GM19452 (cell line): Measurements from ENCODE around the gene DLG2.
"Not testable (repeated sequence)": the region's sequence is repeated elsewhere in the genome, so short reads cannot be mapped to it uniquely, and the experiment has no call there.

Source experiments
- ATAC-seq: cut with Tn5 transposase; IDR thresholded peaks from one replicate; pipeline ENCODE4 v1.9.1; 2021; ENCODE audit not compliant: unreplicated experiment

The DLG2 gene

GRCh38 chr11:85627332-85627997 is at the start of gene DLG2:
TSS of gene DLG2 (minus strand) at chr11:85627344.
- no peak for ATAC-seq

- no peak for ATAC-seq
Measured at GRCh38 chr11:85673393-85673792, 46.2 kb upstream of the DLG2 start.

GRCh38 chr11:85672105-85672902 is 45.2 kb upstream of the DLG2 start:
- ATAC-seq = no peak

GRCh38 chr11:85670949-85671663 is 44.0 kb upstream of the DLG2 start:
- not testable (repeated sequence) for ATAC-seq

- no peak for ATAC-seq
Measured at GRCh38 chr11:85668157-85668556, 41.0 kb upstream of the DLG2 start.

- no peak for ATAC-seq
Measured at GRCh38 chr11:85666687-85667086, 39.5 kb upstream of the DLG2 start.

- ATAC-seq = no peak
Measured at GRCh38 chr11:85665733-85666132, 38.6 kb upstream of the DLG2 start.

GRCh38 chr11:85664615-85665481 is 37.7 kb upstream of the DLG2 start, which contains the start of gene CREBZF:
TSS of gene CREBZF (minus strand) at chr11:85665129. CDS start at chr11:85664875, 254 bp downstream.
- ATAC-seq = peak; percentile 91

GRCh38 chr11:85663753-85664614 is 36.8 kb upstream of the DLG2 start:
- peak; percentile 62 for ATAC-seq

GRCh38 chr11:85663080-85663752 is 36.1 kb upstream of the DLG2 start:
- no peak for ATAC-seq

- ATAC-seq = no peak
Measured at GRCh38 chr11:85661972-85662664, 35.0 kb upstream of the DLG2 start.

- ATAC-seq = no peak
Measured at GRCh38 chr11:85658180-85658579, 31.0 kb upstream of the DLG2 start.

GRCh38 chr11:85656777-85657176 is 29.6 kb upstream of the DLG2 start:
- ATAC-seq = no peak

GRCh38 chr11:85654343-85654742 is 27.2 kb upstream of the DLG2 start:
- ATAC-seq = not testable (repeated sequence)

- no peak for ATAC-seq
Measured at GRCh38 chr11:85652786-85653447, 25.8 kb upstream of the DLG2 start.

GRCh38 chr11:85651118-85651517 is 24.0 kb upstream of the DLG2 start:
- no peak for ATAC-seq

- ATAC-seq = peak; percentile 99
Measured at GRCh38 chr11:85647604-85648299, 20.6 kb upstream of the DLG2 start, which contains the start of gene TMEM126A. TSS of gene TMEM126A (plus strand) at chr11:85647967. CDS start at chr11:85650256, 2,289 bp downstream.
